Ishikawa (cell line): ENCODE results near the gene TREM2.

ENCODE experiments used
- EGR1 ChIP-seq: IDR thresholded peaks from 2 replicates; pipeline ENCODE4 v1.6.1; 2012
- EP300 ChIP-seq: IDR thresholded peaks from 2 replicates; pipeline ENCODE4 v1.6.1; 2012; ENCODE audit warnings: borderline replicate concordance
- FOXM1 ChIP-seq: IDR thresholded peaks from 2 replicates; pipeline ENCODE4 v1.6.1; 2012; ENCODE audit warnings: low read depth, borderline replicate concordance
- NFIC ChIP-seq: IDR thresholded peaks from 2 replicates; pipeline ENCODE4 v1.6.1; 2012
- RAD21 ChIP-seq: IDR thresholded peaks from 2 replicates; pipeline ENCODE4 v1.6.1; 2012; ENCODE audit warnings: low read depth
- TAF1 ChIP-seq: IDR thresholded peaks from 2 replicates; pipeline ENCODE4 v1.6.1; 2012; ENCODE audit warnings: low read depth, mild to moderate bottlenecking
- TF ChIP-seq, protein P1 (sequence below): IDR thresholded peaks from 2 replicates; pipeline ENCODE4 v1.6.1; 2012; ENCODE audit warnings: low read depth, mild to moderate bottlenecking
- TF ChIP-seq, protein P2 (sequence below): IDR thresholded peaks from 2 replicates; pipeline ENCODE4 v1.6.1; 2012
- TF ChIP-seq, protein P3 (sequence below): IDR thresholded peaks from 2 replicates; pipeline ENCODE4 v1.6.1; 2012

DNA sequence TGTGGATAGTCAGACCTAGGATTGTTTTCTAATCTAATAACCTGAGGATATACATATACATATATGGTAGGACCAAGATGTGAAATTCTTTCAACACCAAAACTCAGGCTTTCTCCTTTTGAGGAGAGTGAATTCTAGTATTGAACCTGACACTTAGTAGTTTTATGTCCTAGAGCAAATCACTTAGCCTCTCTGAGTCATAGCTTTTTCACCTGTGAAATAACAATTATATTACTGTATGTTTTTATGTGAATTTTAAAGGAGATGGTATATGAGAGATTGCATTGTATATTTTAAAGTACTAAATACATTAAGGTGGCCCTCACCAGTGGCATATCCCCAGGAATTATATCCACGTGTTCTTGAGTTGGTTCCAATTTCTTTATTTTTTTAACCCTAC lies 43.4 kb downstream of the TREM2 start:
- TF ChIP-seq, protein P1, sequence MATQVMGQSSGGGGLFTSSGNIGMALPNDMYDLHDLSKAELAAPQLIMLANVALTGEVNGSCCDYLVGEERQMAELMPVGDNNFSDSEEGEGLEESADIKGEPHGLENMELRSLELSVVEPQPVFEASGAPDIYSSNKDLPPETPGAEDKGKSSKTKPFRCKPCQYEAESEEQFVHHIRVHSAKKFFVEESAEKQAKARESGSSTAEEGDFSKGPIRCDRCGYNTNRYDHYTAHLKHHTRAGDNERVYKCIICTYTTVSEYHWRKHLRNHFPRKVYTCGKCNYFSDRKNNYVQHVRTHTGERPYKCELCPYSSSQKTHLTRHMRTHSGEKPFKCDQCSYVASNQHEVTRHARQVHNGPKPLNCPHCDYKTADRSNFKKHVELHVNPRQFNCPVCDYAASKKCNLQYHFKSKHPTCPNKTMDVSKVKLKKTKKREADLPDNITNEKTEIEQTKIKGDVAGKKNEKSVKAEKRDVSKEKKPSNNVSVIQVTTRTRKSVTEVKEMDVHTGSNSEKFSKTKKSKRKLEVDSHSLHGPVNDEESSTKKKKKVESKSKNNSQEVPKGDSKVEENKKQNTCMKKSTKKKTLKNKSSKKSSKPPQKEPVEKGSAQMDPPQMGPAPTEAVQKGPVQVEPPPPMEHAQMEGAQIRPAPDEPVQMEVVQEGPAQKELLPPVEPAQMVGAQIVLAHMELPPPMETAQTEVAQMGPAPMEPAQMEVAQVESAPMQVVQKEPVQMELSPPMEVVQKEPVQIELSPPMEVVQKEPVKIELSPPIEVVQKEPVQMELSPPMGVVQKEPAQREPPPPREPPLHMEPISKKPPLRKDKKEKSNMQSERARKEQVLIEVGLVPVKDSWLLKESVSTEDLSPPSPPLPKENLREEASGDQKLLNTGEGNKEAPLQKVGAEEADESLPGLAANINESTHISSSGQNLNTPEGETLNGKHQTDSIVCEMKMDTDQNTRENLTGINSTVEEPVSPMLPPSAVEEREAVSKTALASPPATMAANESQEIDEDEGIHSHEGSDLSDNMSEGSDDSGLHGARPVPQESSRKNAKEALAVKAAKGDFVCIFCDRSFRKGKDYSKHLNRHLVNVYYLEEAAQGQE: no peak
- TF ChIP-seq, protein P2, sequence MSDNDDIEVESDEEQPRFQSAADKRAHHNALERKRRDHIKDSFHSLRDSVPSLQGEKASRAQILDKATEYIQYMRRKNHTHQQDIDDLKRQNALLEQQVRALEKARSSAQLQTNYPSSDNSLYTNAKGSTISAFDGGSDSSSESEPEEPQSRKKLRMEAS: no peak
- TF ChIP-seq EP300 (no peak), NFIC (no peak), EGR1 (no peak), TAF1 (no peak), RAD21 (no peak), FOXM1 (no peak)
- TF ChIP-seq, protein P3, sequence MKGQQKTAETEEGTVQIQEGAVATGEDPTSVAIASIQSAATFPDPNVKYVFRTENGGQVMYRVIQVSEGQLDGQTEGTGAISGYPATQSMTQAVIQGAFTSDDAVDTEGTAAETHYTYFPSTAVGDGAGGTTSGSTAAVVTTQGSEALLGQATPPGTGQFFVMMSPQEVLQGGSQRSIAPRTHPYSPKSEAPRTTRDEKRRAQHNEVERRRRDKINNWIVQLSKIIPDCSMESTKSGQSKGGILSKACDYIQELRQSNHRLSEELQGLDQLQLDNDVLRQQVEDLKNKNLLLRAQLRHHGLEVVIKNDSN: no peak
